ENCODE results near the gene DSCAML1. TPM values are rescaled to one million over a fixed set of nuclear protein-coding genes. Genes with fewer than 3 reads are reported as not detected.

DSCAML1 gene
- total RNA-seq, 1 experiment from 2014 or later = 5.4 TPM

DNA sequence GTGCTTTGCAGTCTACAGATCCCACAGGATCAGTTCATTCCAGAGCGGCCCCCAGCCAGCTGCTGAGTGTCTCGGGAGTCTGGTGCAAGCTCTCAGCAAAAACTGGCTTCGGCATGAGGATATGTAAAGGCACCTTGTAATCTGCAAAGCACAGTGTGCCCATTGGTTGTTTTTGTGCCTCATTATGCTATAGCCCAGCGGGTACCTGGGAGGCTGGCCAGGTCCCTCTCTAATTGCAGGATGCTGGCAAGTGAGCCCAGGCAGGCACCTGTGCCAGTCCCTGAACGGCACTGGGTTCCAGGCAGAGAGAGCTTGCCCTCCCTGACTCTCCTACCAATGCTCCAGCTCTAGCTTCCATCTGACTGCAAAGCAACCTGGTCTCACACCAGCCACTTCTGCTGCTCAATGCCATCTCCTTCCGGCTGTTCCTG lies 128.7 kb downstream of the DSCAML1 start:
- no peak for DNase-seq (ENCODE audit: low read depth)
- in situ Hi-C loops (cut with HindIII; ENCODE audit: low pct_unique_long_range_greater_than_20kb, low sequenced_read_pairs) = no loop called here

- in situ Hi-C loops (cut with HindIII; ENCODE audit: low pct_unique_long_range_greater_than_20kb, low sequenced_read_pairs) = no loop called here
- no peak for DNase-seq (ENCODE audit: low read depth)
Observed at GRCh38 chr11:117664897-117665296, 132.1 kb downstream of the DSCAML1 start.

DNA sequence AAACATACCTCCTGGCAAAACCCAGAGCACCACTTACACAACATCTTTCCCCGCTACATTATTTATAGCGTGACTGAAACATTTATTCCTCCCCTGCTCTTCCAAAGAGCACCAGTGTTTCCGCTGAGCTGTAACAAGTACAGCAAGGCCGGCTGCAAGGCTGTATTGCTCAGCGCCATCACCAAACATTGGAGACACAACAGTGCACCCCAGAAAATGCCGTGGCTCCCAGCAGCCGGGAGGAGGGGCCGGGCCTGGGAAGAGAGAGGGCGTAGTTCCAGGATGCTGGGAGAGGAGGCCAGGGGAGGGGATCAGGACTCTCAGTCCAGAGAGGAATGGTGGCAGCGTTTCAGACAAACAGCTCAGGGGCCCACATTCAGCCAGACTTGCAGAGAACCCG lies 133.2 kb downstream of the DSCAML1 start:
- no peak for DNase-seq (ENCODE audit: low read depth)
- in situ Hi-C loops (cut with HindIII; ENCODE audit: low pct_unique_long_range_greater_than_20kb, low sequenced_read_pairs) = no loop called here

DNA sequence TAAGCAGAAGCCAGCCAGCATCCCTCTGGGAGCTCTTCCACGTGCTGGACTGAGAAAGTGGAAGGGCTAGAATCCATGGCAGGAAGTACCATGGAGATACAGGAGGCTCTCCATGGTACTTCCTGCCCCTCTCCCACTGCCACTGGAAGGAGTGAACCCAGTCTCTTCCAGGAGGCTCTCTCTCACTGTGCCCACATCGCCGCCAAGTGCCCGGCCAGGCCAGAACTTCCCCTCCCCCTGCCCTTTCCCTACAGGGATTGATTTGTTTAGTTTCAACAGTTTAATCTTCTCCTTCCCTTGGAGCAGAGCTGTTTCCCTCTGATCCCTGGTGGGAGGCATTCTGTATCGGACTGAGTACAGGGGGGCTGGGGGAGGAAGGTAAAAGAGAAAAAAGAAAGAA lies 133.6 kb downstream of the DSCAML1 start:
- DNase-seq (ENCODE audit: low read depth) = no peak
- in situ Hi-C loops (cut with HindIII; ENCODE audit: low pct_unique_long_range_greater_than_20kb, low sequenced_read_pairs) = no loop called here

- in situ Hi-C loops (cut with HindIII; ENCODE audit: low pct_unique_long_range_greater_than_20kb, low sequenced_read_pairs) = no loop called here
- DNase-seq (ENCODE audit: low read depth) = no peak
Observed at GRCh38 chr11:117662671-117663269, 134.2 kb downstream of the DSCAML1 start.

DNA sequence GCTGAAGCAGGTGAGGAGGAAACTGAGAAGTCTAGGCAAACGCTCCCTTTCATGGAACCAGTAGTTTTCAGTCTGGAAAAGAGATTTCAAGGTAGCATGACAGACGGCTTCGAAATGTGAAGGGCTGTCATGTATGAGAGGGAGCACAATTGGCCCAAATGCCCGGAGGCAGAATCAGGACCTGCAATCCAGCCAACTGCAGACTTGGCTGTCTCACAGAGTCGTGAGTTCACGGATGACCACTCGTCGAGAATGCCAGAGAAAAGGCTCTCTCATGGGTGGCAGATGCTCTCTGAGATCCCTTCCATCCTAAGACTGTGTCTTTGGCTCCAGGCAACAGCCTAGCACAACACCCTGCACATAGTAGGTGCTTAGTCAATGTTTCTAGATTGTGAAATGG lies 134.8 kb downstream of the DSCAML1 start:
- DNase-seq (ENCODE audit: low read depth) = peak; percentile 18
- in situ Hi-C loops (cut with HindIII; ENCODE audit: low pct_unique_long_range_greater_than_20kb, low sequenced_read_pairs) = no loop called here

DNA sequence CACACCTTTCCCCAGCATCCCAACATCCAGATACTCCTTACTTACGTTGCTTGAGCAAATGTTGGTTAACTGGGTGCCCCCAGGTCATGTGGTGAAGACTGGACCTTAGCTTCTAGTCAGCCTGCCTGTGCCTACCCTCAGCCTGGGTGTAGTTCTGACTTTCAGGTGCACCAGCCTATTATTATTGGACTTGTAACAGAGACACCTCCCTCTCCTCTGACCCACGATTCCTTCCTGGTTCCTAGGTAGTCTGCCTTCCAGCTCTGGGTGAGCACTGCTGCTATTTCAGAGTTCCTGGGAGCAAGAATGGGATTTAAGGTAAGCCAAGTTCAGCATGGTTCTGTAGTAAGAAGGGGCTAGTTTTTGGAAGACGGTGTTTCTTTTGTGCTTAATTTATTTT lies 138.2 kb downstream of the DSCAML1 start:
- in situ Hi-C loops (cut with HindIII; ENCODE audit: low pct_unique_long_range_greater_than_20kb, low sequenced_read_pairs) = no loop called here
- no peak for DNase-seq (ENCODE audit: low read depth)

- no peak for DNase-seq (ENCODE audit: low read depth)
- in situ Hi-C loops (cut with HindIII; ENCODE audit: low pct_unique_long_range_greater_than_20kb, low sequenced_read_pairs) = no loop called here
Observed at GRCh38 chr11:117657794-117658193, 139.2 kb downstream of the DSCAML1 start.

- in situ Hi-C loops (cut with HindIII; ENCODE audit: low pct_unique_long_range_greater_than_20kb, low sequenced_read_pairs) = no loop called here
- no peak for DNase-seq (ENCODE audit: low read depth)
Observed at GRCh38 chr11:117654281-117655255, 142.4 kb downstream of the DSCAML1 start.

DNA sequence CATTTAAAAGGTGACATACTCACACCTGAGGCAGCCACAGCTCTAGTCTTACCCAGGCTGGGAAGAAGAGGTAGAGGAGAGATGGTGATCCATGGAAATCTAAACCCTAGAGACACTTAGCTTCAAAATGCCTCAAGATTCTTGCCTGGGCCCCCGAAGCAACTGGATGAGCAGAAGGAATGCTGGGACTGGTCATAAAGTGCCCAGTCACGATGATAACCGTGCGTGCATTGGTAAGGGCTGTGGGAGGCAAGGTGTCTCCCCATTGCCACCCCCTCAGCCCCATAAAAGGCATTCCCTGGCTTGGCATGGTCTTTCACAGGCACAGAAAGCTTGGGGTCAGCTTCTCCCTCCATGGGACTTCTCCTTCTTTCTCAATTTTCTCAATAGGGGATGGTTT lies 144.5 kb downstream of the DSCAML1 start:
- in situ Hi-C loops (cut with HindIII; ENCODE audit: low pct_unique_long_range_greater_than_20kb, low sequenced_read_pairs) = no loop called here

DNA sequence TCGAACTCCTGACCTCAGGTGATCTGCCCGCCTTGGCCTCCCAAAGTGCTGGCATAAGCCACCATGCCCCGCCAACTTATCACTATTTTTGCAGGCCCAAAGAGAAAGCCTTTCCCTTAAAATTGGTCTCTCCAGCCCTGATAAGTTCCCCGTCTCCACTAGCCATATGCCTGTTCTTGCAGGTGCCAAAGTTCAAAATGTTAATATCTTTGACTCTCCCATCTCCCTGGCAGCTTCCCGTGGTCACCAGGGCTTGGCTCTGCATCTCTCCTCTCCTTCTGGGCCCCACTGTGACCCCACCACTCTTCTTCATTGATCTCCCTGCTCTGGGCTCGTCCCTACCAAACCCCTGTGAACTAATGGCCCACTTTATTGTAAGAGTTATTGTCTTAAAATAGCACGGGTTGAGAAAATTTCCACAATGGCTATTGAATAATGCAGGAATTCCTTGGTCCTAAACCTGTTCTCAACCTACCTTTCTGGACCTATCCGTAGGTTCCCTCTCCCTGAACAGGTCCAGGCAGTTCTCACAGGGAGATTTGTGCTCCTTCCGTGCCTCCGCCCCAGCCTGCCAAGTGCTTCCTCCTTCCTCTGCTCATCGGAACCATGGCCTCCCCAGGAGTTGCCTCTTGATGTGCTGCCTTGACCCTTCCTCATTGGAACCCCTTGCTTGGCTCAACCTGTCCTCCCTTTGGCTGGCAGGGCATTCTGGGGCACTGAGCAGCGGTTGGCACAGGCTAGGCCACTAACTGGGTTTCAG lies 147.5 kb downstream of the DSCAML1 start:
- in situ Hi-C loops (cut with HindIII; ENCODE audit: low pct_unique_long_range_greater_than_20kb, low sequenced_read_pairs) = no loop called here
- no peak for DNase-seq (ENCODE audit: low read depth)

More for the DNA sequence above, 144.5 kb downstream of the DSCAML1 start:
- DNase-seq (ENCODE audit: low read depth) = peak; percentile 72

DNA sequence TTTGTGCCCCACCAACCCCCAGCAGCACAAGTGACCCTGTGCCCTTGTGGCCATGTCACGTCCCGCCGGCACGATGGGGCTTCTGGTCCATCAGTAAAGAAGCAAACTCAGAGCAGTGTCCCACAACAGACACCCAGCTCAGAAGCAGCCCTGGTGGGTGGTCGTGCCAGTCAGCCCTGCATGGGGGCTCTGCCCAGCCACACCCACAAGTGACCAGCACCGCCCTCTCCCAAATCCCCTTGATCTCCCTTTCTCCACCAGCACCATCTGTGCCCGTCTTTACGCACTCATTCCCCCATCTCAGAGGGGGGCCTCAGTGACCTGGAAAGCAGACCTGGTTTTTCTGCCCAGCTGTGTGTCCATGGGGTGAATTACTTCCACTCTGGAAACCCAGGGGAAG lies 149.1 kb downstream of the DSCAML1 start:
- in situ Hi-C loops (cut with HindIII; ENCODE audit: low pct_unique_long_range_greater_than_20kb, low sequenced_read_pairs) = no loop called here
- no peak for DNase-seq (ENCODE audit: low read depth)

DNA sequence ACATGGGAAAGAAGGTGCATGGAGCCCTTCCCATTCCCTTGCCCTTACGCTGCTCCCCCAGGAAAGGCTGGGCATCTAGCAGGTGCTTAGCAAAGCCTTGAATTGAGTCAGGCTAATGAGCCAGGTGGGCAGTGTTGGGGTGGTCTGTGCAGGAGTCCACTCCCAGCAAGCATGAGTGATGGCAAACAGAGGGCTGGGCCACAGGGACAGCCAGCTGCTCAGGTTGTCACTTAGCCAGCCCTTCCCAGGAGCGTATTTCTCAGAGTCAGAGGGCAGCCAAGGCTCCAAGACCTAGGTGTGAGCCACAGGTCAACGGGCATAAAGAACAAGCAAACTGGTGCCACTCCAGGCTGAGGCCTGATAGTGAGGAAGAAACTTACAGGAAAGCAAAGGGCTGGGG lies 149.8 kb downstream of the DSCAML1 start:
- no peak for DNase-seq (ENCODE audit: low read depth)
- in situ Hi-C loops (cut with HindIII; ENCODE audit: low pct_unique_long_range_greater_than_20kb, low sequenced_read_pairs) = no loop called here

DNA sequence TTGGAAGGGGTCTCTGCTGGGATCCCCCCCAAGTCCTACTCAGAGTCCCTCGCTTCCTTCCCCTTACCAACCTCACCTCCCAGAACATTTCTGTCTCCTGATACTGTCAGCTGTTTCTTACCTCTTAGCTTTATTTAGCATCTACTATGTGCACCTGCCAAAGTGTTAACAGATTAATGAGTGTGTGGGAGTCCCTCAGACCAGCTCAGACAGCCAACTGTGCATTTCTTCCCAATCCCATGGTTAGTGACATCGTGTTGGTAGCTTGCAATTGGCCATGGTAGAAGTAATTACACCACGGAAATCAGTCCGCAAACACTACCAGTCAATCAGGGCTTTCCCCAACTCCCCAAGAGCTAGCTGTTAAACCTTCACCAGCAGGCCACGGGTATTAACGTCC lies 150.6 kb downstream of the DSCAML1 start:
- in situ Hi-C loops (cut with HindIII; ENCODE audit: low pct_unique_long_range_greater_than_20kb, low sequenced_read_pairs) = no loop called here
- no peak for DNase-seq (ENCODE audit: low read depth)

- in situ Hi-C loops (cut with HindIII; ENCODE audit: low pct_unique_long_range_greater_than_20kb, low sequenced_read_pairs) = no loop called here
- DNase-seq (ENCODE audit: low read depth) = no peak
Observed at GRCh38 chr11:117644403-117645155, 152.4 kb downstream of the DSCAML1 start.

- in situ Hi-C loops (cut with HindIII; ENCODE audit: low pct_unique_long_range_greater_than_20kb, low sequenced_read_pairs) = no loop called here
- peak; percentile 28 for DNase-seq (ENCODE audit: low read depth)
Observed at GRCh38 chr11:117643606-117644300, 153.3 kb downstream of the DSCAML1 start.

DNA sequence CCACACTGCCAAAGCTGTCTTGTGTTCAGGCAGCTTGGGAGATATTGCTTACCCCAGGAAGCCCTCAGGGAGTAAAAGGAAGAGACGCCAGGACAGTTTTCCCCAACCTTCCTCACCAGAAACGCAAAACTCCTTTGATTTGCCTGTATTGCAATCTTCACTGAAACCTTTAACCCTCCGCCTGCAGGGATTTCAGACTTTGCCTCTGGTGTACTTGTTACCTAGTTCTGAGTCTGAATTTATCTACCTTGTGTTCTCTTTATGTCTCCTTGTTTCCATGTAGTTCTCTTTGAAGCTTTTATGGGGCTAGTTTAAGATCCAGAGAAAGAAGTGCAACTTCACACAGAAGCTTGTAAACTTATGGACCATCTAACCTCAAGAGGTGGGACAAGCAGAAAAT lies 154.2 kb downstream of the DSCAML1 start:
- DNase-seq (ENCODE audit: low read depth) = no peak
- in situ Hi-C loops (cut with HindIII; ENCODE audit: low pct_unique_long_range_greater_than_20kb, low sequenced_read_pairs) = no loop called here

GRCh38 chr11:117642396-117642795 lies 154.6 kb downstream of the DSCAML1 start:
- in situ Hi-C loops (cut with HindIII; ENCODE audit: low pct_unique_long_range_greater_than_20kb, low sequenced_read_pairs) = no loop called here
- DNase-seq (ENCODE audit: low read depth) = no peak
